T-helper 1 cell treated with Interleukin-12 subunit alpha and Interleukin-12 subunit beta and Interleukin-4 antibody, amounts not matched to agents 30 ng/mL and 1 ng/mL, for 36 hours (primary cell): ENCODE results near the gene ZC3H7B. TPM values are rescaled to one million over a fixed set of nuclear protein-coding genes. Genes with fewer than 3 reads are reported as not detected.

Source experiments
- intact Hi-C: fragments of 100-400 bp; cut with micrococcal nuclease; formaldehyde crosslinking; loops from one replicate; pipeline ENCODE4 v1.15.1; 2024
- total RNA-seq: library from RNA; stranded (reverse); gene quantifications from 2 replicates; pipeline ENCODE4 v1.2.3, GENCODE V29; 2022

Gene ZC3H7B
- total RNA-seq, 1 donor from 2014 or later, result 80.4 TPM

GRCh38 chr22:41350087-41350486 is 48.8 kb downstream of the ZC3H7B start:
- intact Hi-C loops, result no loop called here

GRCh38 chr22:41351011-41351410 is 49.7 kb downstream of the ZC3H7B start:
- intact Hi-C loops, result no loop called here

- intact Hi-C loops, result no loop called here
Observed at GRCh38 chr22:41352058-41352457, 50.7 kb downstream of the ZC3H7B start.

GRCh38 chr22:41353862-41354575 is 52.7 kb downstream of the ZC3H7B start:
- intact Hi-C loops, result no loop called here

- intact Hi-C loops, result no loop called here
Observed at GRCh38 chr22:41354979-41355378, 53.7 kb downstream of the ZC3H7B start.

GRCh38 chr22:41355895-41356294 is 54.6 kb downstream of the ZC3H7B start:
- intact Hi-C loops, result no loop called here

- intact Hi-C loops, result no loop called here
Observed at GRCh38 chr22:41356430-41357028, 55.2 kb downstream of the ZC3H7B start.

- intact Hi-C loops, result no loop called here
Observed at GRCh38 chr22:41357191-41357590, 55.9 kb downstream of the ZC3H7B start.

GRCh38 chr22:41358927-41359326 is 57.6 kb downstream of the ZC3H7B start:
- intact Hi-C loops, result no loop called here

GRCh38 chr22:41359376-41359775 is 58.1 kb downstream of the ZC3H7B start:
- intact Hi-C loops, result no loop called here

GRCh38 chr22:41360126-41360525 is 58.8 kb downstream of the ZC3H7B start:
- intact Hi-C loops, result no loop called here

- intact Hi-C loops, result no loop called here
Observed at GRCh38 chr22:41361716-41362310, 60.5 kb downstream of the ZC3H7B start.

GRCh38 chr22:41362615-41363014 is 61.3 kb downstream of the ZC3H7B start:
- intact Hi-C loops, result no loop called here

- intact Hi-C loops, result no loop called here
Observed at GRCh38 chr22:41364233-41364632, 62.9 kb downstream of the ZC3H7B start.

GRCh38 chr22:41364955-41365354 is 63.6 kb downstream of the ZC3H7B start:
- intact Hi-C loops, result no loop called here

- intact Hi-C loops, result no loop called here
Observed at GRCh38 chr22:41365425-41365824, 64.1 kb downstream of the ZC3H7B start.

GRCh38 chr22:41366323-41367029 is 65.2 kb downstream of the ZC3H7B start:
- intact Hi-C loops, result no loop called here

- intact Hi-C loops, result no loop called here
Observed at GRCh38 chr22:41367039-41367679, 65.8 kb downstream of the ZC3H7B start.

- intact Hi-C loops, result no loop called here
Observed at GRCh38 chr22:41367680-41368542, 66.6 kb downstream of the ZC3H7B start.

- intact Hi-C loops, result no loop called here
Observed at GRCh38 chr22:41368543-41369423, 67.5 kb downstream of the ZC3H7B start.
